ENCODE data around the gene SRRM2.

DNA sequence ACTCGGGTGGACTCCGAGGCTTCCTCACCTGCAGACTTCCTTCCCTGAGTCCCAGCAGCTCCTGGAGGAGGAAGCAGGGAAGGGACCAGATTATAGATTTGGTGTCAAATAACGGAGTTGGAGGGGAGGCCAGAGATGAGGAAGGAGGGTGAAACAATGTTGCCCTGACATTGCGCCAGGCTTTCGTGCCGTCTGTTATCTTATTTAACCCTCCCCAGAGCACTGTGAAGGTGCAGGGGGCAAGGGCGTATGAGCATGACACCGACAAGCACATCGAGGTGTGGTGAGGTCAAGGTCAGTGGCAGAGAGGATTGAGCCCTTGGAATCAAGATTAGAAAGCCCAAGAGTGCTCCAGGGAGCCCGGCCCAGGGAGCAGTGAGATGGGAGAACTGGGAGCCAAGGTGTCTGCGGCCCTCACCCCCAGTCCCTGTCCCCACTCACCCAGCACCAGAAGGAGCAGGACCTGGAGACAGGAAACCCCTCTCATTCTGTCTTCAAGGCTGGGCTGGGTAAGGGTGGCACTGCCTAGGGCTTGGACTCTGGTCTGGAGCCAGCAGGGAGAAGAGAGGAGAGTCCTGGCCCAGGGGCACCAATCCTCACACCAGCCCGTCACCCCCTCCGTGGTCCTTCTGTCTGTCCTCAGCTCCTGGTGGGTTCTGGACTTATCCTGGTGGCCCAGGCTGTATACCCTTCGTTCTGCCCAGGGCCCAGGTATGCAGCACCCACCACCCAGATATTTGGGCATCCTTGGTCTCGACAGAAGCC lies 33.8 kb downstream of the SRRM2 start:
- no peak for TF ChIP-seq ELF4 (IDR thresholded peaks at IDR 0.05)
- TF ChIP-seq TARDBP (IDR thresholded peaks at IDR 0.05): no peak
- TF ChIP-seq BHLHE40 (IDR thresholded peaks at IDR 0.05; ENCODE audit: borderline replicate concordance): no peak
- TF ChIP-seq FOXA1 (IDR thresholded peaks at IDR 0.05): no peak
- no peak for TF ChIP-seq SP1 (IDR thresholded peaks at IDR 0.05)
- no peak for TF ChIP-seq ZNF384 (IDR thresholded peaks at IDR 0.05)
- no peak for TF ChIP-seq LEF1 (IDR thresholded peaks at IDR 0.05; ENCODE audit: borderline replicate concordance)
- no peak for TF ChIP-seq FOXM1 (IDR thresholded peaks at IDR 0.05; ENCODE audit: borderline replicate concordance)
- no peak for TF ChIP-seq HDGF (IDR thresholded peaks at IDR 0.05; ENCODE audit: borderline replicate concordance)
- TF ChIP-seq SUZ12 (IDR thresholded peaks at IDR 0.05): no peak
- TF ChIP-seq ARNT (IDR thresholded peaks at IDR 0.05): no peak
- no peak for TF ChIP-seq FOXK2 (IDR thresholded peaks at IDR 0.05)
- no peak for TF ChIP-seq L3MBTL2 (conservative IDR thresholded peaks at IDR 0.05)
- no peak for TF ChIP-seq NFRKB (IDR thresholded peaks at IDR 0.05)
